ENCODE results near the gene ATP11C. TPM values are rescaled to one million over a fixed set of nuclear protein-coding genes. Genes with fewer than 3 reads are reported as not detected.

Gene ATP11C
- total RNA-seq, 2 experiments from 2014 or later, result 15.2 to 18.2 TPM

DNA sequence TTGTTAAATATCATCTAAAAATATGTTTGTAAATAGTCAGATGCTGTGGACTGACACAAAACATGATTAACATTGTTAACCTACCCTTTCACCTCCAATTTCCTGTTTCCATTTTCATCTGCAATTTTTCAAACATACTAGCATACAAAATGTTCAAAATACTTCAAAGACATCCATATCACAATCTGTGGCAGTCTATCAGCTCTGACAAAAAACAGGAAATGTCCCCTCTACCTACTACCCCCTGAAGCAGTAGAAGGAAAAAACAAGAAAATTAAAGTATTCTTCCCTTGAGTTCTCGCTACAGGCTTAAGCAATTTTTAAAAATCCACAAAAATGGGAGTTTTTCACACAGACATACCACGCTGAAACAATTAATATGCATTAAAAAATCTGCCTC, 116.6 kb downstream of the ATP11C start:
- intact Hi-C loops (cut with DNase I, micrococcal nuclease), result loop anchor here in 1 of 2 experiments (10.0 kb wide), 1 partner anchor 119 kb away; the partner anchor contains the start of gene ATP11C
- no peak for DNase-seq
- Histone ChIP-seq H3K27me3 (ENCODE audit: control insufficient read depth in 1 of 2, insufficient read depth in 2 of 2, low read length in 2 of 2) (no peaks in the 10 kb centered on the region), H3K36me3 (ENCODE audit: insufficient read depth, low read length) (peaks cover 14% of the 10 kb centered on the region), H3K4me3 (ENCODE audit: low read length) (no peak overlapping the region), H3K27ac (ENCODE audit: low read depth in 1 of 2, low read length in 2 of 2) (no peak overlapping the region), H3K9me3 (ENCODE audit: control insufficient read depth in 1 of 2, insufficient read depth in 1 of 2, low read length in 2 of 2) (no peaks in the 10 kb centered on the region), H3K4me1 (ENCODE audit: insufficient read depth, low read length) (peaks cover 5% of the 10 kb centered on the region)
- ChIA-PET POLR2A (no interaction called here), CTCF (interaction anchor here (1.1 kb wide), 1 partner anchor 70 kb away, joined by 3 read pairs; no protein-coding TSS in a partner anchor)
- H3K4me3 Mint-ChIP-seq, result peak overlapping the region; percentile 1
- TF ChIP-seq, protein P1, sequence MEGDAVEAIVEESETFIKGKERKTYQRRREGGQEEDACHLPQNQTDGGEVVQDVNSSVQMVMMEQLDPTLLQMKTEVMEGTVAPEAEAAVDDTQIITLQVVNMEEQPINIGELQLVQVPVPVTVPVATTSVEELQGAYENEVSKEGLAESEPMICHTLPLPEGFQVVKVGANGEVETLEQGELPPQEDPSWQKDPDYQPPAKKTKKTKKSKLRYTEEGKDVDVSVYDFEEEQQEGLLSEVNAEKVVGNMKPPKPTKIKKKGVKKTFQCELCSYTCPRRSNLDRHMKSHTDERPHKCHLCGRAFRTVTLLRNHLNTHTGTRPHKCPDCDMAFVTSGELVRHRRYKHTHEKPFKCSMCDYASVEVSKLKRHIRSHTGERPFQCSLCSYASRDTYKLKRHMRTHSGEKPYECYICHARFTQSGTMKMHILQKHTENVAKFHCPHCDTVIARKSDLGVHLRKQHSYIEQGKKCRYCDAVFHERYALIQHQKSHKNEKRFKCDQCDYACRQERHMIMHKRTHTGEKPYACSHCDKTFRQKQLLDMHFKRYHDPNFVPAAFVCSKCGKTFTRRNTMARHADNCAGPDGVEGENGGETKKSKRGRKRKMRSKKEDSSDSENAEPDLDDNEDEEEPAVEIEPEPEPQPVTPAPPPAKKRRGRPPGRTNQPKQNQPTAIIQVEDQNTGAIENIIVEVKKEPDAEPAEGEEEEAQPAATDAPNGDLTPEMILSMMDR (IDR thresholded peaks at IDR 0.05), result no peak
- no peak for ATAC-seq (ENCODE audit: poor library complexity)
- H3K27me3 Mint-ChIP-seq, result no peaks in the 10 kb centered on the region
- H3K36me3 Mint-ChIP-seq (ENCODE audit: low read depth), result peaks cover 75% of the 10 kb centered on the region
- H3K4me1 Mint-ChIP-seq (ENCODE audit: low read depth), result peaks cover 33% of the 10 kb centered on the region
- H3K9me3 Mint-ChIP-seq, result no peaks in the 10 kb centered on the region
- peak overlapping the region; percentile 66 for H3K27ac Mint-ChIP-seq

DNA sequence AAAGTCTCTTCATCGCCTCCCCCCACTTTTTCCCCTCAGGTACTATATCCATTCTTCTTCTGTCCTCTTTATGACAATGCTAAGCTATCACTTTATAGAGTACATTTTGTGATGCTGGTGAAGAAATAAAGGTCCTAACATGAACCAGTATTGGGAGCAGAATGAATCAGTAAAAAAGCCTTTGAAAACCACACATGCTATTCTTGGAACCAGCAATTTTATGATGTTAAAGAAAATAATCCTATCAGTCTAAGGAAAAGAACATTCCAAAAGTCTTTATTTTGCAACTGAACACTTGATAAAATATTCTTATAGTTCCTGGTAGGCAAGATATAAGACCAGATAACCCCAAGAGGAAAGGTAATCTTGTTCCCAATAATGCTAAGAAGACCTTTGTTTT, 117.1 kb downstream of the ATP11C start:
- ChIA-PET CTCF (interaction anchor here (1.1 kb wide), 1 partner anchor 70 kb away, joined by 3 read pairs; no protein-coding TSS in a partner anchor), POLR2A (no interaction called here)
- Histone ChIP-seq H3K27me3 (ENCODE audit: control insufficient read depth in 1 of 2, insufficient read depth in 2 of 2, low read length in 2 of 2) (no peaks in the 10 kb centered on the region), H3K36me3 (ENCODE audit: insufficient read depth, low read length) (peaks cover 14% of the 10 kb centered on the region), H3K9me3 (ENCODE audit: control insufficient read depth in 1 of 2, insufficient read depth in 1 of 2, low read length in 2 of 2) (no peaks in the 10 kb centered on the region), H3K4me1 (ENCODE audit: insufficient read depth, low read length) (peaks cover 5% of the 10 kb centered on the region), H3K27ac (ENCODE audit: low read depth in 1 of 2, low read length in 2 of 2) (no peak overlapping the region), H3K4me3 (ENCODE audit: low read length) (no peak overlapping the region)
- intact Hi-C loops (cut with DNase I, micrococcal nuclease), result loop anchor here in 1 of 2 experiments (10.0 kb wide), 1 partner anchor 119 kb away; the partner anchor contains the start of gene ATP11C
- TF ChIP-seq, protein P1 (IDR thresholded peaks at IDR 0.05), result no peak
- no peak for ATAC-seq (ENCODE audit: poor library complexity)
- Mint-ChIP-seq H3K4me1 (ENCODE audit: low read depth) (peaks cover 33% of the 10 kb centered on the region), H3K27ac (peak overlapping the region; percentile 66), H3K27me3 (no peaks in the 10 kb centered on the region), H3K36me3 (ENCODE audit: low read depth) (peaks cover 78% of the 10 kb centered on the region), H3K9me3 (no peaks in the 10 kb centered on the region), H3K4me3 (no peak overlapping the region)
- DNase-seq, result no peak

DNA sequence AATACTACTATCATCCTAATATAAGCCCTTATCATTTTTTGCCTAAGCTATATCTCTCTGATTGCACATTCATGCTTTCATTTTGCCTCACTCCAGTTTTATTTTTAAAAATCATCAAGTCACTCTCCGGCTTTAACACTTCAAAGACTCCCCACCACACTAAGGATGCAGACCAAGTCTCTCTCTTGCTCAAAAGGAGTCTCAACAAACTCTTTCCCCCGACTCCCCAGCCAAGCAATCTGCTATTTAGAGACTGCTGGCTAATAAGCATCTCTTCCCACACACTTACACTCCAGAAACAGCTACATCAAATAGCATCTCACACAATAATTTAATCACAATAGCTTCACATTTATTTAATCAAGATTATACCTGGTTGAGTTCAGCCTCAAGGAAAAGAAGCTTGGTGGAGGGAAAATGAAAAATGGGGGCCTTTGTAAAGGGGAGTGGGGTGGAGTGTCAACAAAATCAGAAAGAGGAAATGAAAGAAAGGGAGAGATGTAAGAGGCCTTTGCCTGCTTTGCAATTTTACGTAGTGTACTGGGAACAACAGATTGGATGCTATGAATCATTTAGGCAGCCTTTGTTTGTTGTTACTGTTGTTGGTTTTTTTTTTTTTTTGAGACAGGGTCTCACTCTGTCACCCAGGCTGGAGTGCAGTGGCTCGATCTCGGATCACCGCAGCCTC, 120.8 kb downstream of the ATP11C start:
- CTCF ChIA-PET, result no interaction called here
- TF ChIP-seq, protein P1 (IDR thresholded peaks at IDR 0.05), result no peak
- ATAC-seq (ENCODE audit: poor library complexity) (no peak), DNase-seq (no peak)
- H3K4me3 ChIP-seq (ENCODE audit: low read length), result no peak overlapping the region
- H3K4me1 ChIP-seq (ENCODE audit: insufficient read depth, low read length), result peaks cover under 1% of the 10 kb centered on the region
- H3K27me3 ChIP-seq (ENCODE audit: control insufficient read depth in 1 of 2, insufficient read depth in 2 of 2, low read length in 2 of 2), result no peaks in the 10 kb centered on the region
- intact Hi-C loops (cut with DNase I, micrococcal nuclease), result loop anchor here in 1 of 2 experiments (10.0 kb wide), 1 partner anchor 123 kb away; the partner anchor contains the start of gene ATP11C
- H3K27me3 Mint-ChIP-seq, result no peaks in the 10 kb centered on the region
- H3K36me3 Mint-ChIP-seq (ENCODE audit: low read depth), result peaks cover 72% of the 10 kb centered on the region
- H3K27ac Mint-ChIP-seq, result no peak overlapping the region
- POLR2A ChIA-PET, result no interaction called here
- no peaks in the 10 kb centered on the region for H3K9me3 Mint-ChIP-seq
- peaks cover 16% of the 10 kb centered on the region for H3K4me1 Mint-ChIP-seq (ENCODE audit: low read depth)
- H3K4me3 Mint-ChIP-seq, result no peak overlapping the region
- H3K9me3 ChIP-seq (ENCODE audit: control insufficient read depth in 1 of 2, insufficient read depth in 1 of 2, low read length in 2 of 2), result no peaks in the 10 kb centered on the region
- peaks cover 5% of the 10 kb centered on the region for H3K36me3 ChIP-seq (ENCODE audit: insufficient read depth, low read length)
- H3K27ac ChIP-seq (ENCODE audit: low read depth in 1 of 2, low read length in 2 of 2), result no peak overlapping the region
